GM19372 (cell line): ENCODE data around the gene SUPT4H1.

Experiments used
- ATAC-seq: cut with Tn5 transposase; IDR thresholded peaks from one replicate; pipeline ENCODE4 v1.9.1; 2021; ENCODE audit warnings: mild to moderate bottlenecking, low read depth, moderate library complexity; ENCODE audit not compliant: unreplicated experiment

The SUPT4H1 gene

DNA sequence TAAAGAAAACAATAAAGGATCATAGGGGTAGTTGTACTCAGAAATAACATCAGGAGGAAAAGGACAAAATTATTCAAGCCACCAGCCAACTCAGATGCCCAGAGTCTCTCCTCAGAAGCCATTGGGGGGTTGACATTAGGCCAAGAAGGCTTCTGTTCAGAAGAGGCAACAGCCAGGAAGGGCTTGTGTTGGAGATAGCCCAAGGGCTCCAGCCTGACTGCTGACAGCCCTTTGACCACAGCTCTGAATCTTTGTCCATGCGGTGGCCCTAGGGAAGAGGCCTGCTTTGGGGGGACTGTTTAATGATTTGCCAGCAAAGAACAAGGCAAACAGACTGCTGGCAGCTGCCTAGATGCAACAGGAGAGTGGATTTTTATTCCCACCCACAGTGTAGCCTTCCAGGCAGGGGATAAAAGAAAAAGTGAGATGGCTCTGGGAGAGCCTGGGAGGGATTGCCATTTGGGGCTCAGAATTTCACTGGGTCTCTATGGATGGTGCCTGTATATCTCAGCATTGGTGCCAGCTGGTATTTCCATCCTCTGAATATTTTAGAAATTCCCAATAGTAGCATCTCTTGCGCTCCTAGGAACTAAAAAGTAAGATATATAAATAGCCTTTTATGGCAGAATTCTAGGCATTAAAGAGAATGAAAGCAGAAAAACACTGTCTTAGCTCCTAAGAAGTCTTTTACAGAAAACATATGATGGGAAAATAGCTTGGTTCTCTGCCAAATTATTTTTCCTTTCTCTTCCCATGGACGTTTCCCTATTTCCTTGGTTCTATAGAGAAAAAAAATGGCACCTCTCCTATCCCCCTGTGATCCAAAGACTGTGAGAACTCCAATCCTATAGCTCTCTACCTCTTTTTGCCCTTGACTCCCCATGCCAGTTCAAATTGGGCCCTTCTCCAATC, 29.4 kb upstream of the SUPT4H1 start:
- ATAC-seq = no peak

- ATAC-seq = no peak
Measured at GRCh38 chr17:58380207-58381123, 28.5 kb upstream of the SUPT4H1 start.

- no peak for ATAC-seq
Measured at GRCh38 chr17:58379511-58379824, 27.5 kb upstream of the SUPT4H1 start.

DNA sequence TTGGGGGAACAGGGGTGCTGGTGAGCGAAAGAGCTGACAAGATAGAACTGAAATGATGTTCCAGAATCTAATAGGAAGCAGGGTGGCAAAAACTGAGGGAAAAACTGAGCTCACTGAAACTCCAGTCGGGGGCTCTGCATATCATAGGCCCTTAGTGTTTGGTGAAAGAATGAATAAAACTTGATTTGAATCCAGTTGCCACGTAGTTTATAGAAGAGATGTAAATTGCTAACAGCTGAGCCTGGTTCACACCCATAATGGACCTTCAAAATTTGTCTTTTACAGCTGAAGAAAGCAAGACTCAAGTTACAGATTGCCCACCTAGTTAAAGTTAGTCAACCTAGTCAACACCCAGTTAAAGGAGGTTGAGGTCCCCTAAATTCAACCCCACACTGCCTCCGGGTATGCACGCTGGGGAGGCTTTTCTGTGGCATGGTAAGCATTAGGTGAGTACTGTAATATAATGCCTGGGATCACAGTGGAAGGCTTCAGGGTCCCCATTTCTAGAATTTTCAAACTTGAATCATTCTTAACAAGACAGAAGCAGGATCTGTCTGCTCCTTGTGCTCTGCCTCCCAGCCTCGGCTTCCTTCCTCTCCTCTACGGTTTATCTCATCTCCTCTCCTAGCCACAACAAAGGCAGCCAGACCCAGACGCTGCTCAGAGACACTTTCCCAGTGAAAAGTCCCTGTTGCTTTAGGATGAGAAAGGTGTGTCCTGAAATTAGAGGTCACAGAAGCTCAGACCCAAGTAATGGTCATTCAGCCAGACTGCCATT, 26.9 kb upstream of the SUPT4H1 start:
- ATAC-seq = no peak

- ATAC-seq = no peak
Measured at GRCh38 chr17:58377661-58378060, 25.7 kb upstream of the SUPT4H1 start.

GRCh38 chr17:58377093-58377601, 25.1 kb upstream of the SUPT4H1 start:
- no peak for ATAC-seq

GRCh38 chr17:58376472-58377000, 24.5 kb upstream of the SUPT4H1 start:
- no peak for ATAC-seq

GRCh38 chr17:58375811-58376210, 23.8 kb upstream of the SUPT4H1 start:
- ATAC-seq = no peak

- no peak for ATAC-seq
Measured at GRCh38 chr17:58375256-58375655, 23.3 kb upstream of the SUPT4H1 start.

DNA sequence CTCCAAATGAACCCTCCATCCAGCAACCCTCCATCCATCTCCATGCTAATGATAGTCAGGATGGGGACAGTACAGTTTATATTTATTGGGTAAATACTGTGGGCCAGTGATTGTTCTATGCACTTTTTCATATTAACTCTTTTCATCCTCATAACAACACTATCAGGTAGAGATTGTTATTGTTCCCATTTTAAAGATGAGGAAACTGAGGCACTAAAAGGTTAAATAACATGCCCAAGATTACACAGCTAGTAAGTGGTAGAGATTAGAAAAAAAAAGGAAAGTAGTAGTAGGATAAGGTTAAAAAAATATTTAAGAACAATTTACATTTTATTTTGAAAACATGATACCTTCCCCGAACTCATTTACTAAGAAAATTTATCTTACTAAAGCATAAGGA, 21.9 kb upstream of the SUPT4H1 start:
- ATAC-seq = no peak

DNA sequence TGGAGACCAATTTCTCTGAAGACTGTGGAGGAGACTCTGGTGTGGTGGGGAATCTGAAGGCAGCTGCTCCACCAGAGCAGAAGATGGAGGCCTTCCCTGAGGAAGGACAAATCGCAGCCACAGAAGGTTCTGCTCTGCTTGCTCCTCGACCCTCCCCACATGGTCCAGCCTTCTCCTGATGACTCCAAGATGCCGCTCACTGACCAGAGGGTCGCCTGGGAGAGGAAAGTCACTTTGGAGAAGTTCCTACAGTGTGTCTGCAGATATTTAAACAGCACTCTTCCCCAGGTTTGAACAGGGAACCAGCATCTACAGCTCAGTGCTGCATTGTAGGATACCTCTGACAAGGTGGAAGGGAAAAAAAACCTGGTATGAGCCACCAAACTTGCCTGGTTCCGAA, 21.0 kb upstream of the SUPT4H1 start:
- ATAC-seq = no peak

GRCh38 chr17:58371300-58371950, 19.4 kb upstream of the SUPT4H1 start:
- ATAC-seq = no peak

DNA sequence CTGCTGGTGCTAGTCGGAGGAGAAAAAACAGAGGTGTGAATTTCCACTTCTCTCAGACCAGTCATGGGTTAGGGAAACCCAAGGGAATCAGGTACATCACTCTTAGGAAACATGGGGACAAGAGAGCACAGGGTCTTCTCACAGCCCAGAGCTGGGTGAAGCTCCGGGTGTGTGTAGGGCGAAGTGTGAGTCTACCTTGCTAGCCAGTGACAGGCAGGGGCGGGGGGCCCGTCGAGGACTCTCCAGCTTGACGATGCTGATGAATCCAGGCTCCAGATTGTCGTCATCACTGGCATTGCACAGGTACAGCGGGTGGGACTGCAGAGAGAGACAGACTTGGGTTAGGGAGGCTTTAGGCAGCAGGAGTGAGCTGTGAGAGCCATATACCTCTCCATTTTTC, 18.7 kb upstream of the SUPT4H1 start:
- ATAC-seq = no peak

DNA sequence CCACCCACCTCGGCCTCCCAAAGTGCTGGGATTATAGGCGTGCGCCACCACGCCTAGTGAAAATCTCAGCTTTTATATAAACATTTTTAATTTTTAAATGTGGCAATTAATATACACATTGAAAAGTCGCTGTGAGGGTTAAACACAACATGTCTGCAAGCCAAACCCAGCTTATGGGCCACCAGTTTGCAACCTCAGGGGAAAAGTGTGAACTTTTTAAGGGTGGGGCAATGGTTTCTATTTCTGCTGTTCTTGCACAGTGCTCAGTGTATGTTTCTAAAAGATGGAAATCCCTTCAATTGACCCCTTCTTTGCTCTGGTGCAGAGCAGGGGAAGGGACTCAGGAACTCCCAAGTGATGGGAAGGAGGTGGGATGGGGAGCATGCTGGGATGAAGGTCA, 18.3 kb upstream of the SUPT4H1 start:
- no peak for ATAC-seq

DNA sequence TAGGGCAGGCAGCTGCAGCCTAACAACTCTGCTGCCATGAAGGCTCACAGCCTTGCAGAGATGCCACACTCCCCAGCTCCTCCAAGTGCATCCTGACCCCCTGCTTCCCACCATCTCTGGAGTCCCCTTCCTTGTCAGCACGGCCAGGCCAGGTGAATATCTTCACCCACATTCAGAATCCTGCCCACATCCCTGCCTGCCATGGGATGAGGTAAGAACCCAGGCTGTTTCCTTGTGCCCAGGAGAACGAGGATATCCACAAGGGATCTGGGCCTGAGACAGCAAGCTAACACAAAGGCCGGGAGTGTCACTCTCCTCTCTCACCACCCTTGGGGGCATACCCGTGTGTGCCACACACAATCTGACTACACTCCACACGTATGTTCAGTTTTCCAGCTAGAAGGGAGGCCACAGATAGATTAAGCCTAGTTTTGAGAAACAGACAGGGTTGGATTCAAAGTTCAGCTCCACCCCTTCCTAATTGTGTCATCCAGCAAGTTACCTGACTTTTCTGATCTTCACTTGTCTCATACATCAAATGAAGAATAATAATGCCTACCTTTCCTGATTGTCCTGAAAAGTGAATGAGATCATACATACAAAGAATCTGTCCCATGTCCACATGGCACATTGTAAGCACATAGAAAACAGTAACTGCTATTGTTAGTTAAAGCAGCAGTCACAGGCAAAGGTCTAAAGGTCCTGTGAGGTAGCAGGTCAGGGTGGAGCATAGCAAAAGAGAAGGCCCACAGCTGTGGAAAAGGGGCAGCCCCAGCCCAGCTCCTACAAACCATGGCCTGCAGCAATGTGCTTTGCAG, 17.4 kb upstream of the SUPT4H1 start:
- no peak for ATAC-seq

GRCh38 chr17:58368860-58369213, 16.8 kb upstream of the SUPT4H1 start:
- ATAC-seq = no peak

GRCh38 chr17:58367461-58367860, 15.5 kb upstream of the SUPT4H1 start:
- no peak for ATAC-seq

GRCh38 chr17:58365980-58366595, 14.1 kb upstream of the SUPT4H1 start:
- ATAC-seq = no peak
